ENCODE measurements around the gene DNM3.
"Not testable (repeated sequence)": the region's sequence is repeated elsewhere in the genome, so short reads cannot be mapped to it uniquely, and the experiment has no call there.

GRCh38 chr1:172055816-172056419, 214.6 kb downstream of the DNM3 start:
- TF ChIP-seq FOXK2 (IDR thresholded peaks at IDR 0.05); SP1 (IDR thresholded peaks at IDR 0.05); BHLHE40 (IDR thresholded peaks at IDR 0.05; ENCODE audit: borderline replicate concordance); SUZ12 (IDR thresholded peaks at IDR 0.05); FOXM1 (IDR thresholded peaks at IDR 0.05; ENCODE audit: borderline replicate concordance); PKNOX1 (IDR thresholded peaks at IDR 0.05); L3MBTL2 (conservative IDR thresholded peaks at IDR 0.05); HDGF (IDR thresholded peaks at IDR 0.05; ENCODE audit: borderline replicate concordance); ZNF384 (IDR thresholded peaks at IDR 0.05); FOXA1 (IDR thresholded peaks at IDR 0.05); TARDBP (IDR thresholded peaks at IDR 0.05): not testable (repeated sequence)
